NCI-H526 (cell line): ENCODE measurements around the gene DDX43.
"Not testable (repeated sequence)": the region's sequence is repeated elsewhere in the genome, so short reads cannot be mapped to it uniquely, and the experiment has no call there.

Source experiments
- DNase-seq, 2 experiments: peaks; one replicate each; lab custom pipeline; 2025; lab: John Stamatoyannopoulos, UW

DDX43 gene

DNA sequence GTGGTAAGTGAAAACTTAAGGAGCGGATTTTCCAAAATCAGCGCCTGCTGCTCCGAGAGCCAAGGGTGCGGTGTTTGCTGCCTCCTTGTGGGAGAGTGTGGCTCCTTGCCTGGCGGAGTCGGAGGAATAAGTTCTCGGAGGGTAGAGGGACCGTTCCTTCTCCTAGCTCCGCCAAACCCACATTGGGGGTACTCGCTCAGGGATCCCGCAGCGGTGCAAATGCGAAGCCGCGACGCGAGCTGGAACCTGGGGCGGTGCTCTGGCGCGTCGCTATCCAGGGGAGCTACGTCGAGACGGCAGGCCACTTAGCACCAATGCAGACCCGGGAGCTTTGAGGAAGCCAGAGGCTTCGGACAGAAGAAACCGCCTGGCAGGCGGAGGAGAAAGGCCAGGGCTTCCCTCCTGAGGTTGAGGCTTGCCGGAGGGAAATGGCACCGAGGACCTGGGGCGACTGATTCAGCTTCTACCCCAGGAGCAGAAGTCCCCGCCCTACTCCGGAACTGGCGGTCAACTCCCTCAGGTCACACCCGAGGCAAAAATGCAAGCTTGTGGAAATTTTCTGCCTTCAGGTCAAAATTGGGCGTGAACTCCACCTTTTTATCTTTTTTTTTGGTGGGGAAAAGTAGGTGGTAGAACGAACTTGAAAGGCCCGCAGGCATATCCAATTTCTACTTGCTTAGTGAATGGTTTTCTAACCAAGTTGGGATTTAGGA, 5.7 kb upstream of the DDX43 start:
- peak; percentile 14 to 77 for DNase-seq

DNA sequence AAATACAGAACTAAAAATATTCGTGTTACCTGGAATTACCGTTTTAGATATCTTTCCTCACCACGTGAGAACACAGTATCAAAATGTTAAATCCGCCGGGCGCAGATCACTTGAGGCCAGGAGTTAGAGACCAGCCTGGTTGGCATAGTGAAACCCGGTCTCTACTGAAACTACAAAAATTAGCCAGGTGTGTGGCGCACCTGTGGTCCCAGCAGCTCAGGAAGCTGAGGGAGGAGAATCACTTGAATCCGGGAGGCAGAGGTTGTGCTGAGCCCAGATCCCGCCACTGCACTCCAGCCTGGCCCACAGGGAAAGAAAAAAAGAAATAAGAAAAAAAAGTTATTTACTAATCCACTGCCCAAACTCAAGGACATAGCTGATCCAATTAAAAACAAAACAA, 4.8 kb upstream of the DDX43 start:
- DNase-seq = peak in 1 of 2 experiments; percentile 18

DNA sequence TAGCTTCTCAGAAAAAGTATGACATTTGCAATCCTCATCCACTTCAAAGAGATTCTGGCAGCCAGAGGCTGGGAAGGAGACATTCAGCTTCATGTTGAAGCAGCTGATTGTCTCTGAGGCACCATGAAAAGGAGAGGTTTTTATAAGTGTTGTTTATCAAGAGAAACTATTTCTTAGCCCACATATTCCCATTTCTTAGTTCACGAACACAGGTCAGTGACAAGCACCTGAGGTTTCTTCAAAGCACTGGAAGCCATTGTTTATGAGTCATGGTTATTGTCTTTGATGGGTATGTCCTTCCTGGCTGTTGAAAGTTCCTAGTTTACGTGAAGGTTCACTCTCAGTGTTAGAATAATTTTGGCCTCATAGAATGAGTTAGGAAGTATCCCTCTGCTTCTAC, 3.0 kb upstream of the DDX43 start:
- no peak for DNase-seq

DNA sequence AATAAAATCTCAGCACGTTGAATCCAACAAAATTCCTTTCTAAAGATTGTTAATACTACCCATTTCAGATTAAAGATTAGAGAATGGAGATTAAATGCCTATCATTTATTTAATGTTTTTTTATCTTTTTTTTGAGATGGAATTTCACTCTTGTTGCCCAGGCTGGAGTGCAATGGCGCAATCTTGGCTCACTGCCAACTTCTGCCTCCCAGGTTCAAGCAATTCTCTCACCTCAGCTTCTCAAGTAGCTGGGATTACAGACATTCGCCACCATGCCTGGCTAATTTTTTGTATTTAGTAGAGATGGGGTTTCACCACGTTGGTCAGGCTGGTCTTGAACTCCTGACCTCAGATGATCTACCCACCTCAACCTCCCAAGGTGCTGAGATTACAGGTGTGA, 2.4 kb upstream of the DDX43 start:
- not testable (repeated sequence) for DNase-seq

DNA sequence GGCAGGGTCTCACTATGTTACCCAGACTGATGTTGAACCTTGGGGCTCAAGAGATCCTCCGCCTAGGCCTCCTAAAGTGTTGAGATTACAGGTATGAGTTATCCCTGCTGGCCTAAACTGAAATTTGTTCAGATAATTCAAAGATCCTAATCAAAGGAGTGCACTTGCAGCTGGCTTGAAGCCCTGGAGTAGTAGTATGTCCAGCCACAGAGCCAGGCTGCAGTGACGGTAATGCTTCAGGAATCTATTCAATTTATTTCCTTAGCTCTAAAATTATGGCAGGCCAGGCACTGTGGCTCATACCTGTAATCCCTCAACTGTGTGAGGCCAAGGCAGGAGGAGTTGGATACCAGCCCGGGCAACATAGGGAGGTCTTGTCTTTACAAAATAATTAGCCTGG, 1.4 kb upstream of the DDX43 start:
- no peak for DNase-seq

DNA sequence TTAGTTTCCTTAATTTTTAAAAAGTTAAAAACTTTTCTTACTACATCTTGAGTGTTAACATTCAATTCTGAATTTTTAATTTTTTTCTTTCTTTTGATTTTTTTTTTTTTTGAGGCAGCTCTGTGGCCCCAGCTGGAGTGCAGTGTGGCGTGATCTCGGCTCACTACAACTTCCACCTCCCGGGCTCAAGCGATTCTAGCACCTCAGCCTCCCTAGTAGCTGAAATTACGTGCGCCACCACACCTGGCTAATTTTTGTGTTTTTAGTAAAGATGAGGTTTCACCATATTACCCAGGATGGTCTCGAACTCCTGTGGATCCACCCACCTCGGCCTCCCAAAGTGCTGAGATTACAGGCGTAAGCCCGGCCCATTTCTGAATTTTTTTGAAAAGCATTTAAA, 1.2 kb downstream of the DDX43 start:
- no peak for DNase-seq

DNA sequence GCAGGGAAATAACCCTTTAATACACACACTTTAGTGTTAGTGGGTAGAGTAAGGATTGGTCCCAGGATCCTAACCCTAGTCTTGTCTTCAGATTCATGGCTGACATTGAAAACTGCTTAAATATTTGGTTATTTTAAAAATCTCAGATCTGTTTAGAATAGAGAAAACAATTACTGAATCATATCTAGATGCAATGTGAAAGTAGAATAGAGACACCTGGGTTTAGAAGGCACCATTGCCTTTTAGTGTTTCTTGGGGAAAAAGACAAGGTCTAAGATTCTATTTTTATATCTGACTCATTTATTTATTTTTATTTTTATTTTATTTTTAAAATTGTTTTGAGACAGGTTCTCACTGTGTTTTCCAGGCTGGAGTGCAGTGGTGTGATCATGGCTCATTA, 6.0 kb downstream of the DDX43 start:
- no peak for DNase-seq

DNA sequence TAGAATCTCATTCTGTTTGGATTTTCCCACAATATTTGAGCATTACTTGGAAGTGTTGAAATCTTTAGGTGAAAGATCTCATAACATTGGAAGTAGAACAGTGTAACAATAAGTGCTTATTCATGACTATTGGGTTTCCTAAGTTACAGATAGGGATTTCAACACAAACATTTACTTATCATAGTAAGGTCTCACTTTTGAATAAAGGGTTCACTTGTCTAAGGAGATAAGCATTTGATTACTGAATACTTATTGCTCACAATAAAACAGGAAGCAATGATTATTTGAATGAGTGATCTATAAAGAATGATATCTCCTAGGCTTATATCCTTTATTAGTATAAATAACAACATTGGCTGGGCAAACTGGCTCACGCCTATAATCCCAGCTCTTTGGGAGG, 14.8 kb downstream of the DDX43 start:
- no peak for DNase-seq

DNA sequence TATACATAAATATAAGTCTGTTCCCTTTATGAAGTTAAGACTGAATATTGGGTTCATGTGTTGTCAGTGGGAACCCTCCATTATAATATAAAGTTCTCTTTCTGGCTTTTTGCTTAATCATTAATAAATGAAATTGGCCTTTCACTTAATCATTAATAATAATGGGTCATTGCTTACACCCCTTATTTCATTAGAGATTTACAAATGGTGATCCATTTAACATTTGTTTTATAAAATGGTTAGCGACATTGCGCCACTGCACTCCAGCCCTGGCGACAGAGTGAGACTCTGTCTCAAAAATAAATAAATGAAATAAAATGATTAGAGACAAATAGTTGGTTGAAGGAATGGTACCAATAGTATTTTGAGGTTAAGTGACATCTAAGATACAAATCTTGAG, 18.5 kb downstream of the DDX43 start:
- DNase-seq = no peak

DNA sequence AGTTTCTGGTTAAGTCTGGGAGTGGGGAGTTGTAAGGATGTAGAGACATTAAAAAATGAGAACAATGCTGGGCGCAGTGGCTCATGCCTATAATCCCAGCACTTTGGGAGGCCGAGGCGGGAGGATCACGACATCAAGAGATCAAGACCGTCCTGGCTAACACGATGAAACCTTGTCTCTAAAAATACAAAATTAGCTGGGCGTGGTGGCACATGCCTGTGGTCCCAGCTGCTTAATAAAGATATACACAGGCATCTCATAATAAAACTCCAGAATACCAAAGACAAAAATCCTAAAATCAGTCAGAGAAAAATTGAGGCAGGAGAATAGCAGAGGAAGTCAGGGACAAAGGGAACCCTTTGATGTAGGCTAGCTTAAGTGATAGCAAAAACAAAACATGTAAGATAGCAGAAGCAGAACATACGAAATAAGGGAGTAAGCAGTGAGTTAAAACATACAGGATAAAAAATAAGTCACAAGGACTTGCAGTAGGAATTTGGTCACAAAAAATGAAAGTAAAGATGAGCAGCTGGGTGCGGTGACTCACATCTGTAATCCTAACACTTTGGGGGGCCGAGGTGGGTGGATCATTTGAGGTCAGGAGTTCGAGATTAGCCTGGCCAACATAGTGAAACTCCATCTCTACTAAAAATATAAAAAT, 23.6 kb downstream of the DDX43 start:
- no peak for DNase-seq

DNA sequence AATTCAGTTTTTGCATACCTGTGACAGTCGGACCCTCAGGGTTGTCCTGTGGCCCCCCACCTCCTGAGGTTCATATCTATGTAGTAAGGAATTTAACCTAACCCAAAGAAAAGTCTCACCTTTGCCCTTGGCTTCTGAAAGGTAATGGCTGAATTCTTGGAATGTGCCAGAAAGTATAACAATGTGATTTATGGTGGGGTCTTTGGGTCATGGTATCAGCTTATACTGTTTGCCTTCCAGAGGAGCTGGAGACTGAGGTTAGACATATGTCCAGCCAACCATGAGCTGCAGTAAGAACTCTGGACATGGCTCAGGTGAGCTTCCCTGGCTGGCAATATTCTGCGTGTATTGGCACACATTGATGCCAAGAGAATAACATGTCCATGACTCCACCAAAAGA, 26.9 kb downstream of the DDX43 start:
- no peak for DNase-seq

DNA sequence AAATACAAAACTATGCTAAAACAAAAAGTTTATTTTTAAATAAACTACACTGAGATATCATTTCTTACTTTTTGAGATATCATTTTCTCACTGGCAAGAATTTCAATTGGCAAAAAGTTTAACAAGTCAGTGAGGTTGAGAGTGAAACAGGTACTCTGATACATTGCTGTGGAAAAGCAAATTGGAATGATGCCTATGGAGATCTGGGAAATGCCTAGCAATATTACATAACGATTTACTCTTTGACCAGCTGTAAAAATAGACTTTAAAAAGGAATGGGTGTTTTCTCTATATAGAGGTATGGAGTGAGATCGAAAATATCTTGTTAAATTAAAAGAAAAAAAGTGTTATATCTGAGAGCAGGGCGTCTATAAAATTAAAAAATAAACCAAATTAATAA, 40.6 kb downstream of the DDX43 start:
- no peak for DNase-seq

DNA sequence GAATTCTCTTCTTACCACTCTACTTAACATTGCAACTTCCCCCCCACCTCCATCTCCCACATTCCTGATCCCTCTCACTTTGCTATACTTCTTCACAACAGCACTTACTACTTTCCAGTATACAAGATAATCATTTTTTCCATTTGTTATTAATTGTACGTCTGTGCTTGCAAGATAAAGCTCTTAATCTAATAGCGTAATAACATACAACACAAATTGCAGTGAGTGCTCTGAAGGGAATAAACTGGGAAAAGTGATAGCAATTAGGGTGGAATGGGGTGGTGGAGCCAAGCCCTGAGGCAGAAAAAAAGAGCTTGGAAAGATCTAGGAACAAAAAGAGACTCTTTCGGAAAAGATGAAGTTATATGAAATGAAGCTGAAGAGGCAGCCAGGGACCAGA, 48.9 kb downstream of the DDX43 start:
- no peak for DNase-seq

DNA sequence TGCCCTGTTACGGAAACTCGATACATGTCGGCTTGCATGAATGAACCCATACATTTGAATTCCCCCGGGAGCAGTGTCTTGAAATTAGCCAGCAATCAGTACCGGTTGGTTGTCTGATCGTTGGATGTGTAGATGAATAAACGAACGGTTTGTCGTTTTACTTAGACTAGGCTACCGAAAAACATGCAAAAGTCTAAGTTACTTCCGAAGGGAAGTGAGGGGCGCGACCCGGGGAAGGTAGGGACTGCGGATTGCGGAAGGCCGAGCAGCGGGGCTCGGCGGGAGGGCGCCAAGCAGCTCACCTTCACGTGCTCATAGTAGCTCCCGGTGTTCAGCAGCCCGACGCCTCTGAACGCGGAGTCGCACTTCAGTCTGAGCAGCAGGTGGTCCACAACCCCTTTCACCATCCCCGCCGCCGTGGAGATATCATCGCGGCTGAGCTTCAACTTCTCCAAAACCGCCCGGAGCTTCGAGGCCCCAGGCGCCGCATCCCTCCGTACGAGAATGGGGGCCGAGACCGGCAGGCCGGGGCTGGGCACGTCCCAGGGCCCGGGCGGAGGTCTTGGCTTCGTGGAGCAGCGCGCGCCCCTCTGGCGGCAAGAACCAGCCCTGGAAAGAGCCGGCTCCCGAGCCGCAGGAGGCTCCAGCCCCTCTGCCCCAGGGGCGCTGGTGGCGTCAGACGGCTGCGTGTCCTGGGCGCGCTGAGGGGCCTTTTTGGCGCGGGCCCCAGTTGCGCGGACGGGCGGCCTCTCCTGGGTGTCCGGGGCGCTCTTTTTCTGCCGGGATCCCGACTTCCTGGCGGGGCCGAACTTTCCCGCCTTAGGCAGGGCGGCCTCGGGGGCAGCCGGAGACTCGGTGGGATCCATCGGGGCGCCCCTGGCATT, 56.8 kb downstream of the DDX43 start:
- peak; percentile 52 to 82 for DNase-seq

DNA sequence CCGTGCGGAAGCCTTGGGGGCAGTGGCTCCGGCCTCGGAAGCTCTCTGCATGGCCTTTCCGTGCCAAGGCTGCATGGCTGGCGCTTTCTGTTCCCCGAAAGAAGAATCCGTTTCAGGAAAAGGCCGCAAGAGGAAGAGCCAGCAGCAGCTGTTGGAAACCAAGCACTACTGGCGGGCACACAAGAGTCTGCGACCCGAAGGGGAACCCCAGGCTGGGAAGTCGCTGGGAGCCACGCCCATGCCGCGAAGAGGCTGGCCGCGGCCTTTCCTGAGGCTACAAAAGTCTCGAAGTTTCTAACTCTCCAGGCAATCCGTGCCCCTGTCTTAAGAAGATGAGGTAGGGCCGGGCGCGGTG, 57.5 kb downstream of the DDX43 start, which contains the start of gene CGAS:
Gene CGAS (minus strand): TSS at position 191 of the 355 bp plus-strand sequence. CDS start 116 bp downstream, at position 75.
- no peak for DNase-seq

DNA sequence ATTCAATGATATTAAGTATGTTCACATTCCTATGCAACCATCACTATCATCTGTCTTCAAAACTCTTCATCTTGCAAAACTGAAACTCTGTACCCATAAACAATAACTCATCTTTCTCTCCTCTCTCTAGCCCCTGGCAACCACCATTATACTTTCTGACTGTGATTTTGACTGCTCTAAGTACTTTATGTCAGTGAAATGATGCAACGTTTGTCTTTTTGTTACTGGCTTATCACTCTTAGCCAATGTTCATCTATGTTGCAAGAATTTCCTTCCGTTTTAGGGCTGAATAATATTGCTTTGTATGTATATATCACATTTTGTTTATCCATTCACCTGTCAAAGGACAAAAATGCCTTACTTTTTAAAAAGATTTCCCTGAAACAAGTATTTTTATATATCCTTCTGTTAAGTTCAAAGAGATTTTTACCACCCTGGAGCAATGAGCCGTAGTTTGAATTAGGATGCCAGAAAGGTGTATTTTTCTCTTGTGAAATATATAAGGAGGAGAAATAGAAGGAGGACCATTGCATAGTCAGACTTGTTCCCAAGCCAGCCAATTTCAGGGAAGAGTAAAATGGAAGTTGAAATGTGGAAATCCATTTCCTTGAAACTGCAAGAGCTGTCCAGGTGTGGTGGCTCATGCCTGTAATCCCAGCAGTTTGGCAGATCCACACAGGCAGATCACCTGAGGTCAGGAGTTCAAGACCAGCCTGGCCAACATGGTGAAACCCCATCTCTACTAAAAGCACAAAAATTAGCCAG, 61.4 kb downstream of the DDX43 start:
- no peak for DNase-seq

DNA sequence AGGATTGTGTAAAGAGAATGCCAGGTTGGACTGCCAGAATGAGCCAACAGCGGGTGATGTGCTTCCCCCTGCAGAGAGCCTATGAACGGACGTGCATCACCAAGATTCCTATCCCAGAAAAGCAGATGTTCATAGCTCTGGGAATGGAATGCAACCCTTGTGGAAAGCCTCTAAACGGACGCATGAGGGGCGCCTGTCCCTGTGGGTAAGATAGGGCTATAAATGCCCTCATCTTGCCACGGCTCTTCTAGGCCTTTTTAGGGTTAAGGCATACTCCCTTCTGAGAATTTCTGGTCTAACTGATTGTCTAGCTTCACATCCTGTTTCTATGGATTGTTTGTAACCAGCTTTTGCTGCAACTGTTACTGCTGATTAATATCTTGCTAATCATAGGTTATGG, 64.8 kb downstream of the DDX43 start:
- not testable (repeated sequence) for DNase-seq

DNA sequence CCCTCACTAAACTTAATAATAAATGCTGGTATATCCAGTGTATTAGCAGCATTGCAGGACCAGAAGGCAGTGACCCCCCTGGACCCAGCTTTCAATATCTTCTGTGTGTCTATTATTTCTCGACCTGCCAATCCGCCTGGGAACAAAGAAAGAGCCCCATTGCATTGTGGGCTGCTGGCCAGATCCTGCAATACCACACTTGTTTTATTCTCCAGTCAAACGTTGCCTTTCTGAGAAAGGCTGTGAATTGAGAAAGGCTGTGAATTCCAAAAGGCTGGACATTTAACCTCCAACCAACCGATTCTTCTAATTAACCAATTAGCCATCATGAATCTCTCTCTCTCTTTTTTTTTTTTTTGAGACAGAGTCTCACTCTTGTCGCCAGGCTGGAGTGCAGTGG, 65.4 kb downstream of the DDX43 start:
- DNase-seq = no peak

DNA sequence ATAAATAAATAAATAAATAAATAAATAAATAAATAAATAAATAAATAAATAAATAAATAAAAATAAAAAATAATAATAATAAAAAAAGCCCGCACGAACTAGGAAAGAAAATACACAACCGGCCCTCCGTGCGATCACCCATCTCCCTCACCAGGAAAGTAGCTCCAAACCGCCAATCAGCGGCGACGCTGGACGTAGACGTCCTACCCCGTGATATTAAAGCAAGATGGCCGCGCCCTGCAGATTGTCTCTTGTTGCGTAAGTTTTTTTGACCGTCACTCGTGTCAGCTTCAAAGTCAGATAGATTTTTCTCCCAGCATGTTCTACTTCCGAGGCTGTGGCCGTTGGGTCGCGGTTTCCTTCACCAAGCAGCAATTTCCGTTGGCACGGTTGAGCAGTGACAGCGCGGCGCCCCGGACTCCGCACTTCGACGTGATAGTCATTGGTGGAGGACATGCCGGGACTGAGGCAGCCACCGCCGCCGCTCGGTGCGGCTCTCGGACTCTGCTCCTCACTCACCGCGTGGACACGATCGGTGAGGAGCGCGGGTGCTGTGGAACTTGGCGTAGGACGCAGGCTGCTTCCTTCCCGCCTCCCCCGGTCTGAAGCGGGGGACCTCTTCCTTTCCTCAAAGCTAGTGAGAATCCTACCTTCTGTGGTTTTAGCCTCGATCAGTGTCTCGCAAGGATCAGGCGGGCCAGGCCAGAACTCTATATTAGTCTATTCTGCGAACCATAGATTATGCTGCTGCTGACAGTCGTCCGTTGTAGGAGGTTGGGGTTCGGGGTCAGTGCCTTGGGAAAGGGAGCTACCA, 67.1 kb downstream of the DDX43 start, which contains the start of gene MTO1:
Gene MTO1 (plus strand): TSS at position 201 of the 814 bp plus-strand sequence. CDS start 118 bp downstream, at position 319.
- peak; percentile 89 to 93 for DNase-seq
